AG09319 (cell line): ENCODE results near the gene ANKRD6.

ENCODE experiments used
- DNase-seq: peaks from one replicate; pipeline ENCODE4 v3.0.0-alpha.2; 2010; ENCODE audit warnings: low read depth; ENCODE audit errors: extremely low read depth
- CTCF ChIP-seq: IDR thresholded peaks from 2 replicates; pipeline ENCODE4 v1.5.1; 2011; ENCODE audit warnings: low read depth, mild to moderate bottlenecking, inconsistent platforms, low read length, moderate library complexity

ANKRD6 gene

GRCh38 chr6:89526563-89526869, 93.6 kb downstream of the ANKRD6 start:
- TF ChIP-seq CTCF: no peak
- DNase-seq: no peak

GRCh38 chr6:89527634-89528033, 94.7 kb downstream of the ANKRD6 start:
- no peak for TF ChIP-seq CTCF

GRCh38 chr6:89528866-89529265, 95.9 kb downstream of the ANKRD6 start:
- DNase-seq: no peak
- no peak for TF ChIP-seq CTCF

More at GRCh38 chr6:89527634-89528033, 94.7 kb downstream of the ANKRD6 start:
- DNase-seq: no peak

GRCh38 chr6:89530982-89531381, 98.0 kb downstream of the ANKRD6 start:
- no peak for DNase-seq
- TF ChIP-seq CTCF: no peak

- no peak for DNase-seq
These were observed 103.3 kb downstream of the ANKRD6 start for GRCh38 chr6:89536231-89536630.

GRCh38 chr6:89539779-89540178, 106.8 kb downstream of the ANKRD6 start:
- no peak for DNase-seq
- TF ChIP-seq CTCF: no peak

More at GRCh38 chr6:89536231-89536630, 103.3 kb downstream of the ANKRD6 start:
- no peak for TF ChIP-seq CTCF

GRCh38 chr6:89542081-89542857, 109.3 kb downstream of the ANKRD6 start:
- no peak for DNase-seq
- TF ChIP-seq CTCF: no peak
